MM.1S (cell line): ENCODE measurements around the gene AKTIP.

Experiments used
- DNase-seq: peaks from one replicate; pipeline ENCODE4 v3.0.0-alpha.2; 2015
- H2AFZ ChIP-seq: fragments of 300-600 bp; sonication (generic); 2 replicates; pipeline ENCODE4 v1.6.0; 2016; ENCODE audit warnings: antibody characterized with exemption, low read length
- H3F3A ChIP-seq: fragments of 300-600 bp; sonication (generic); 2 replicates; pipeline ENCODE4 v1.6.1; 2016; ENCODE audit warnings: mild to moderate bottlenecking, antibody characterized with exemption, low read length, moderate library complexity, mixed read lengths; ENCODE audit not compliant: insufficient read depth
- H3K27ac ChIP-seq: fragments of 300-600 bp; sonication (generic); 2 replicates; pipeline ENCODE4 v1.5.1; 2016; ENCODE audit warnings: mild to moderate bottlenecking, low read length
- H3K27me3 ChIP-seq: fragments of 300-600 bp; sonication (generic); replicated peaks from 2 replicates; pipeline ENCODE4 v1.6.0; 2016; ENCODE audit warnings: low read length; ENCODE audit not compliant: insufficient read depth
- H3K36me3 ChIP-seq: fragments of 300-600 bp; sonication (generic); replicated peaks from 2 replicates; pipeline ENCODE4 v1.6.1; 2016; ENCODE audit warnings: mild to moderate bottlenecking, low read length, mixed read lengths; ENCODE audit not compliant: insufficient read depth
- H3K4me1 ChIP-seq: fragments of 300-600 bp; sonication (generic); 2 replicates; pipeline ENCODE4 v1.6.1; 2016; ENCODE audit warnings: low read length, mixed read lengths
- H3K4me2 ChIP-seq: fragments of 300-600 bp; sonication (generic); 2 replicates; pipeline ENCODE4 v1.6.0; 2016; ENCODE audit warnings: low read depth, low read length
- H3K4me3 ChIP-seq: fragments of 300-600 bp; sonication (generic); 2 replicates; pipeline ENCODE4 v1.5.1; 2016; ENCODE audit warnings: low read length, mixed read lengths
- H3K79me2 ChIP-seq: fragments of 300-600 bp; sonication (generic); 2 replicates; pipeline ENCODE4 v1.6.1; 2016; ENCODE audit warnings: mixed run types, low read length, mixed read lengths
- H3K9ac ChIP-seq: fragments of 300-600 bp; sonication (generic); 2 replicates; pipeline ENCODE4 v1.6.1; 2016; ENCODE audit warnings: low read length, mixed read lengths
- H3K9me2 ChIP-seq: fragments of 300-600 bp; sonication (generic); replicated peaks from 2 replicates; pipeline ENCODE4 v1.6.1; 2016; ENCODE audit warnings: mild to moderate bottlenecking, low read length, mixed read lengths; ENCODE audit not compliant: insufficient read depth
- H3K9me3 ChIP-seq: fragments of 300-600 bp; sonication (generic); replicated peaks from 2 replicates; pipeline ENCODE4 v1.6.1; 2016; ENCODE audit warnings: mild to moderate bottlenecking, low read length, mixed read lengths; ENCODE audit not compliant: insufficient read depth
- H4K20me1 ChIP-seq: fragments of 300-600 bp; sonication (generic); 2 replicates; pipeline ENCODE4 v1.6.1; 2016; ENCODE audit warnings: mild to moderate bottlenecking, low read length, moderate library complexity, mixed read lengths; ENCODE audit not compliant: insufficient read depth
- EZH2 ChIP-seq: fragments of 300-600 bp; sonication (generic); optimal IDR thresholded peaks from 2 replicates; pipeline ENCODE3; 2017; ENCODE audit warnings: low read depth, mild to moderate bottlenecking, antibody characterized with exemption, low read length, mixed read lengths
- EZH2phosphoT487 ChIP-seq: fragments of 300-600 bp; sonication (generic); IDR thresholded peaks from 2 replicates; pipeline ENCODE4 v1.6.1; 2018; ENCODE audit warnings: antibody characterized with exemption, low read length
- TF ChIP-seq, protein P1 (sequence below): fragments of 300-600 bp; sonication (generic); IDR thresholded peaks from 2 replicates; pipeline ENCODE4 v1.5.1; 2016; ENCODE audit warnings: antibody characterized with exemption, low read length, mixed read lengths

AKTIP gene

DNA sequence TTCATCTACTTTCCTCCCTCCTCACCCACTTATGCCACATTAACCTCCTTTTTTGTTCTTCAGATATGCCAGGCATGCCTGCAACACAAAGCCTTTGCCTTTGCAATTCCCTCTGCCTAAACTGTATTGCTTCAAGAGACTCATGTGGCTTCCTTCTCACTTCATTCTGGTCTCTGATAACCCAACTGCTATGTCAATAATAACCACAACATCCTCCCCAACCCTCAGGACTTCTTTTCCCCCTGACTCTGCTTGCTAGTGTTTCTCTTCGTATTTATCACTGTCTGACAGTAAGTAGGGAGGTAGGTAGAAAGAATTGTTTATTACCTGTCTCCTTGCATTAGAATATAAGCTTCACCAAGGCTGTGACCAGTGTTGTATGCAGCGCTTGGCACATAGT is 46.4 kb downstream of the AKTIP start:
- no peaks in the 10 kb centered on the region for H3K9me3 ChIP-seq
- no peaks in the 10 kb centered on the region for H3K9me2 ChIP-seq
- 0 out of 2 replicates have a peak overlapping the region, but pooled peaks have one; percentile 0 for H3K9ac ChIP-seq
- H3K27ac ChIP-seq = peak overlapping the region; percentile 88
- H3K27me3 ChIP-seq = no peaks in the 10 kb centered on the region
- peaks cover 29% of the 10 kb centered on the region for H3F3A ChIP-seq
- 0 out of 2 replicates have a peak overlapping the region, but pooled peaks have one; percentile 3 for H2AFZ ChIP-seq
- TF ChIP-seq EZH2 (no peak), EZH2phosphoT487 (no peak)
- TF ChIP-seq, protein P1, sequence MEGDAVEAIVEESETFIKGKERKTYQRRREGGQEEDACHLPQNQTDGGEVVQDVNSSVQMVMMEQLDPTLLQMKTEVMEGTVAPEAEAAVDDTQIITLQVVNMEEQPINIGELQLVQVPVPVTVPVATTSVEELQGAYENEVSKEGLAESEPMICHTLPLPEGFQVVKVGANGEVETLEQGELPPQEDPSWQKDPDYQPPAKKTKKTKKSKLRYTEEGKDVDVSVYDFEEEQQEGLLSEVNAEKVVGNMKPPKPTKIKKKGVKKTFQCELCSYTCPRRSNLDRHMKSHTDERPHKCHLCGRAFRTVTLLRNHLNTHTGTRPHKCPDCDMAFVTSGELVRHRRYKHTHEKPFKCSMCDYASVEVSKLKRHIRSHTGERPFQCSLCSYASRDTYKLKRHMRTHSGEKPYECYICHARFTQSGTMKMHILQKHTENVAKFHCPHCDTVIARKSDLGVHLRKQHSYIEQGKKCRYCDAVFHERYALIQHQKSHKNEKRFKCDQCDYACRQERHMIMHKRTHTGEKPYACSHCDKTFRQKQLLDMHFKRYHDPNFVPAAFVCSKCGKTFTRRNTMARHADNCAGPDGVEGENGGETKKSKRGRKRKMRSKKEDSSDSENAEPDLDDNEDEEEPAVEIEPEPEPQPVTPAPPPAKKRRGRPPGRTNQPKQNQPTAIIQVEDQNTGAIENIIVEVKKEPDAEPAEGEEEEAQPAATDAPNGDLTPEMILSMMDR = no peak
- peaks cover 36% of the 10 kb centered on the region for H3K4me1 ChIP-seq
- peaks cover 17% of the 10 kb centered on the region; the same call in 1 of the 2 replicates for H3K36me3 ChIP-seq
- peaks cover 7% of the 10 kb centered on the region; the same call in 1 of the 2 replicates for H3K79me2 ChIP-seq
- H3K4me2 ChIP-seq = peak overlapping the region; percentile 66
- DNase-seq = peak; percentile 73
- no peaks in the 10 kb centered on the region for H4K20me1 ChIP-seq
- no peak overlapping the region for H3K4me3 ChIP-seq

DNA sequence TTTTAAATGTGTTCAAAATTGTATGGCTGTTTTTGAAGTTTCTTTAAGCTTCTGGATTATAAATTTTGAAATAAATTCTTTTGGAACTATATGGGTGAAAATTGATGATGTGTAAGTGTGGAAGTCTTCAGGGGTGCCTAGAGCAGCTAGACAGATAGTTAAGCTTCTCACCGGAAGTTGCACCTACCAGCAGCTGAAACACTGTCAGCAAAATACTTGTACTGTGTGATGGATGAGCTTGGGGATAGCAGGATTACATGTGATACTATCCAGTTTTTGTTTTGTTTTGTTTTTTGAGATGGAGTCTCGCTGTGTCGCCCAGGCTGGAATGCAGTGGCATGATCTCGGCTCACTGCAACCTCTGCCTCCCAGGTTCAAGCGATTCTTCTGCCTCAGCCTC is 49.1 kb downstream of the AKTIP start:
- peaks cover 36% of the 10 kb centered on the region for H3K4me1 ChIP-seq
- no peak overlapping the region for H3K27ac ChIP-seq
- H3K27me3 ChIP-seq = no peaks in the 10 kb centered on the region
- no peak overlapping the region for H3K9ac ChIP-seq
- H3K79me2 ChIP-seq = no peaks in the 10 kb centered on the region
- no peaks in the 10 kb centered on the region for H3K9me2 ChIP-seq
- H2AFZ ChIP-seq = no peak overlapping the region
- no peak overlapping the region for H3K4me3 ChIP-seq
- no peaks in the 10 kb centered on the region for H3K9me3 ChIP-seq
- no peak for DNase-seq
- H3K36me3 ChIP-seq = peaks cover 10% of the 10 kb centered on the region; the same call in 1 of the 2 replicates
- H3F3A ChIP-seq = peaks cover 29% of the 10 kb centered on the region
- TF ChIP-seq, protein P1 = no peak
- TF ChIP-seq EZH2phosphoT487 (no peak), EZH2 (no peak)
- no peak overlapping the region for H3K4me2 ChIP-seq
- no peaks in the 10 kb centered on the region for H4K20me1 ChIP-seq

DNA sequence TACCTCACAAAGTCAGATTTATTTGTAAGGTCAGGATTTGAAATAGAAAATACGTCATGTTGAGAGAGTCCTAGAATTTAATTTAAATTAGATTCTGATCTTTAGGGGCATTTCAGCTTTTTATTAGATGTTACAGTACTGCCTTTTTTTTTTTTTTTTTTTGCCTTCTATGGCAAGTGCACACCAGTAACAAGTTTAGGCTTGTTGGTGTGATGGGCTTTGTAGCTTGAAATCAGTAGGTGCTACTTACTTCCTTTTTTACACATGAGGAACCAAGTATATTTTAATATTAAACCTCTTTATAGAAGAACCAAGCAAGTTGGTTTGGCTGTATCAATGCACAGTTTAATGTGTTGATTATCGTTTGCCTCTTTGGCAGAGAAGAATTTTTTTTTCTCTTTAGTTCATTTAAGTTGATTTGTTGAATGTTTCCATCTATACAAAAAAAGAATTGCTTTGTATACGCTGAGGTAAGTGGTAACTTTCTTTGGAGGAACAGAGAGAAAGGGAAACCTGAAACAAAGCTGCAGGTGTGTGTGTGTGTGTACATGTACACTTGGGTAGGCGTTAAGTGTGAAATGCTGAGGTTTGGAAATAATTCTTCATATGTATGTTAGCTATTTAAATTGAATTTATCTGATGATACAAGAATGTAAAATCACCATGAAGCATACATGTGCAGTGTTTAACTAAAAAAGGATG is 53.0 kb downstream of the AKTIP start:
- Histone ChIP-seq H3K9me3 (no peaks in the 10 kb centered on the region), H3K79me2 (no peaks in the 10 kb centered on the region), H3K9me2 (no peaks in the 10 kb centered on the region), H4K20me1 (no peaks in the 10 kb centered on the region), H3K9ac (no peak overlapping the region), H2AFZ (no peak overlapping the region), H3K27me3 (no peaks in the 10 kb centered on the region), H3F3A (no peaks in the 10 kb centered on the region; the same call in 1 of the 2 replicates), H3K36me3 (peaks cover 5% of the 10 kb centered on the region; the same call in 1 of the 2 replicates), H3K4me2 (no peak overlapping the region), H3K4me1 (peaks cover under 1% of the 10 kb centered on the region; the same call in 1 of the 2 replicates), H3K4me3 (no peak overlapping the region), H3K27ac (no peak overlapping the region)
- peak; percentile 36 for DNase-seq
- TF ChIP-seq, protein P1 = no peak
- no peak for TF ChIP-seq EZH2phosphoT487
- TF ChIP-seq EZH2 = no peak
